Measurements from ENCODE around the gene BCAM.

- TF ChIP-seq CTCF (conservative IDR thresholded peaks at IDR 0.05; ENCODE audit: low read length) (no peak), EZH2phosphoT487 (IDR thresholded peaks at IDR 0.05; ENCODE audit: borderline replicate concordance, low read depth, low read length) (no peak)
Observed at GRCh38 chr19:44812142-44812718, 3.3 kb downstream of the BCAM start.
